ENCODE data around the gene CDK7.

- TF ChIP-seq EZH2 (optimal IDR thresholded peaks at IDR 0.05; ENCODE audit: low read depth, low read length): no peak
- no peak for TF ChIP-seq CTCF (IDR thresholded peaks at IDR 0.05; ENCODE audit: low read length)
These were observed 78.7 kb downstream of the CDK7 start for GRCh38 chr5:69313428-69313827.
